ENCODE measurements around the gene FOXP2. TPM values are rescaled to one million over a fixed set of nuclear protein-coding genes. Genes with fewer than 3 reads are reported as not detected.
A peak's percentile ranks its signal among the peaks of the same experiment; 100 is the strongest.
"Not testable (repeated sequence)": the region's sequence is repeated elsewhere in the genome, so short reads cannot be mapped to it uniquely, and the experiment has no call there.

The FOXP2 gene
- total RNA-seq, 8 experiments from 2014 or later = 1.1 to 10.3 (median 6.7) TPM

- Histone ChIP-seq H3K4me1 (replicated peaks in 1 of 2) (peaks cover 3 to 21% of the 10 kb centered on the region in 2 donors), H3K4me3 (no peak overlapping the region), H3K27ac (no peak overlapping the region)
- in situ Hi-C loops (cut with MboI; ENCODE audit: low pct_unique_long_range_greater_than_20kb in 2 of 9, low sequenced_read_pairs in 9 of 9, unreplicated experiment in 9 of 9) = loop anchor here in 2 of 9 experiments (25.0 kb wide), 1 partner anchor 234 kb away; no protein-coding TSS in a partner anchor
- ATAC-seq (replicated peaks in 6 of 8) = no peak
- WGBS, 10 experiments = 33 to 100% (median 96%) methylated on average over 1 of the region's 1 CpG; no CpG with 5 or more reads in 2 of the 10 experiments
Observed at GRCh38 chr7:114428211-114428610, 13.6 kb downstream of the FOXP2 start.

- ATAC-seq (replicated peaks in 6 of 8) = no peak
- 71 to 96% (median 90%) methylated on average over 1 to 5 of the region's 5 CpGs; no CpG with 5 or more reads in 2 of the 10 experiments for WGBS, 10 experiments
- peaks cover 3 to 20% of the 10 kb centered on the region in 2 donors for H3K4me1 ChIP-seq (replicated peaks in 1 of 2)
- in situ Hi-C loops (cut with MboI; ENCODE audit: low pct_unique_long_range_greater_than_20kb in 2 of 9, low sequenced_read_pairs in 9 of 9, unreplicated experiment in 9 of 9) = loop anchor here in 2 of 9 experiments (25.0 kb wide), 1 partner anchor 231 kb away; no protein-coding TSS in a partner anchor
- H3K27ac ChIP-seq = no peak overlapping the region
- H3K4me3 ChIP-seq = no peak overlapping the region
Observed at GRCh38 chr7:114431189-114431588, 16.6 kb downstream of the FOXP2 start.

- no peak for ATAC-seq (replicated peaks in 6 of 8)
- Histone ChIP-seq H3K4me1 (replicated peaks in 1 of 2) (peaks cover 3 to 14% of the 10 kb centered on the region in 2 donors), H3K4me3 (no peak overlapping the region), H3K27ac (no peak overlapping the region)
- in situ Hi-C loops (cut with MboI; ENCODE audit: low pct_unique_long_range_greater_than_20kb in 2 of 9, low sequenced_read_pairs in 9 of 9, unreplicated experiment in 9 of 9) = loop anchor here in 2 of 9 experiments (25.0 kb wide), 1 partner anchor 230 kb away; no protein-coding TSS in a partner anchor
Observed at GRCh38 chr7:114432061-114432460, 17.4 kb downstream of the FOXP2 start.

GRCh38 chr7:114432703-114433102, 18.1 kb downstream of the FOXP2 start:
- in situ Hi-C loops (cut with MboI; ENCODE audit: low pct_unique_long_range_greater_than_20kb in 2 of 9, low sequenced_read_pairs in 9 of 9, unreplicated experiment in 9 of 9) = loop anchor here in 2 of 9 experiments (25.0 kb wide), 1 partner anchor 230 kb away; no protein-coding TSS in a partner anchor

GRCh38 chr7:114439581-114439980, 25.0 kb downstream of the FOXP2 start:
- in situ Hi-C loops (cut with MboI; ENCODE audit: low pct_unique_long_range_greater_than_20kb in 2 of 9, low sequenced_read_pairs in 9 of 9, unreplicated experiment in 9 of 9) = loop anchor here in 2 of 9 experiments (25.0 kb wide), 1 partner anchor 223 kb away; no protein-coding TSS in a partner anchor
- H3K4me1 ChIP-seq (replicated peaks in 1 of 2) = no peaks in the 10 kb centered on the region
- no peak overlapping the region for H3K4me3 ChIP-seq
- H3K27ac ChIP-seq = no peak overlapping the region
- 60 to 100% (median 95%) methylated on average over 1 to 4 of the region's 5 CpGs; no CpG with 5 or more reads in 3 of the 10 experiments for WGBS, 10 experiments
- no peak for ATAC-seq (replicated peaks in 6 of 8)

More at GRCh38 chr7:114432703-114433102, 18.1 kb downstream of the FOXP2 start:
- 39 to 100% (median 79%) methylated on average over 1 to 3 of the region's 3 CpGs for WGBS, 10 experiments
- H3K4me3 ChIP-seq = no peak overlapping the region
- peaks cover 3 to 14% of the 10 kb centered on the region in 2 donors for H3K4me1 ChIP-seq (replicated peaks in 1 of 2)
- H3K27ac ChIP-seq = no peak overlapping the region
- ATAC-seq (replicated peaks in 6 of 8) = peak in 2 of 8 experiments; percentile 51 to 58

- H3K4me3 ChIP-seq; ATAC-seq (replicated peaks in 6 of 8); H3K27ac ChIP-seq; H3K4me1 ChIP-seq (replicated peaks in 1 of 2): not testable (repeated sequence)
- 86 to 100% (median 100%) methylated on average over 1 to 4 of the region's 4 CpGs; no CpG with 5 or more reads in 4 of the 10 experiments for WGBS, 10 experiments
- in situ Hi-C loops (cut with MboI; ENCODE audit: low pct_unique_long_range_greater_than_20kb in 2 of 9, low sequenced_read_pairs in 9 of 9, unreplicated experiment in 9 of 9) = loop anchor here in 2 of 9 experiments (25.0 kb wide), 1 partner anchor 221 kb away; no protein-coding TSS in a partner anchor
Observed at GRCh38 chr7:114440927-114441326, 26.3 kb downstream of the FOXP2 start.

- no peaks in the 10 kb centered on the region for H3K4me1 ChIP-seq (replicated peaks in 1 of 2)
- H3K4me3 ChIP-seq = no peak overlapping the region
- no peak overlapping the region for H3K27ac ChIP-seq
- 41 to 100% (median 83%) methylated on average over 1 to 2 of the region's 2 CpGs; no CpG with 5 or more reads in 1 of the 10 experiments for WGBS, 10 experiments
- no peak for ATAC-seq (replicated peaks in 6 of 8)
- in situ Hi-C loops (cut with MboI; ENCODE audit: low pct_unique_long_range_greater_than_20kb in 2 of 9, low sequenced_read_pairs in 9 of 9, unreplicated experiment in 9 of 9) = loop anchor here in 2 of 9 experiments (25.0 kb wide), 1 partner anchor 218 kb away; no protein-coding TSS in a partner anchor
Observed at GRCh38 chr7:114444196-114444595, 29.6 kb downstream of the FOXP2 start.

GRCh38 chr7:114450431-114450830, 35.8 kb downstream of the FOXP2 start:
- no peak for ATAC-seq (replicated peaks in 6 of 8)
- no peaks in the 10 kb centered on the region for H3K4me1 ChIP-seq (replicated peaks in 1 of 2)
- no peak overlapping the region for H3K4me3 ChIP-seq
- H3K27ac ChIP-seq = no peak overlapping the region
- in situ Hi-C loops (cut with MboI; ENCODE audit: low pct_unique_long_range_greater_than_20kb in 2 of 9, low sequenced_read_pairs in 9 of 9, unreplicated experiment in 9 of 9) = no loop called here
- 32 to 100% (median 74%) methylated on average over 1 to 2 of the region's 2 CpGs; no CpG with 5 or more reads in 2 of the 10 experiments for WGBS, 10 experiments

- 85 to 100% (median 95%) methylated on average over 1 to 12 of the region's 12 CpGs; no CpG with 5 or more reads in 3 of the 10 experiments for WGBS, 10 experiments
- Histone ChIP-seq H3K4me3 (no peak overlapping the region), H3K27ac (no peak overlapping the region), H3K4me1 (replicated peaks in 1 of 2) (no peaks in the 10 kb centered on the region)
- in situ Hi-C loops (cut with MboI; ENCODE audit: low pct_unique_long_range_greater_than_20kb in 2 of 9, low sequenced_read_pairs in 9 of 9, unreplicated experiment in 9 of 9) = no loop called here
- no peak for ATAC-seq (replicated peaks in 6 of 8)
Observed at GRCh38 chr7:114459574-114459973, 45.0 kb downstream of the FOXP2 start.

- no peak overlapping the region for H3K4me3 ChIP-seq
- no peak overlapping the region for H3K27ac ChIP-seq
- in situ Hi-C loops (cut with MboI; ENCODE audit: low pct_unique_long_range_greater_than_20kb in 2 of 9, low sequenced_read_pairs in 9 of 9, unreplicated experiment in 9 of 9) = no loop called here
- 37 to 100% (median 81%) methylated on average over 1 to 2 of the region's 2 CpGs; no CpG with 5 or more reads in 2 of the 10 experiments for WGBS, 10 experiments
- no peak for ATAC-seq (replicated peaks in 6 of 8)
- H3K4me1 ChIP-seq (replicated peaks in 1 of 2) = no peaks in the 10 kb centered on the region
Observed at GRCh38 chr7:114460021-114460420, 45.4 kb downstream of the FOXP2 start.

GRCh38 chr7:114466917-114467316, 52.3 kb downstream of the FOXP2 start:
- in situ Hi-C loops (cut with MboI; ENCODE audit: low pct_unique_long_range_greater_than_20kb in 2 of 9, low sequenced_read_pairs in 9 of 9, unreplicated experiment in 9 of 9) = no loop called here
- H3K4me3 ChIP-seq = no peak overlapping the region
- peak in 1 of 8 experiments; percentile 92 for ATAC-seq (replicated peaks in 6 of 8)
- no peak overlapping the region for H3K27ac ChIP-seq
- H3K4me1 ChIP-seq (replicated peaks in 1 of 2) = peaks cover 0 to 3% of the 10 kb centered on the region in 2 donors

GRCh38 chr7:114468844-114469243, 54.2 kb downstream of the FOXP2 start:
- no peak overlapping the region for H3K4me3 ChIP-seq
- WGBS, 10 experiments = 20 to 90% (median 73%) methylated on average over 1 to 2 of the region's 2 CpGs; no CpG with 5 or more reads in 6 of the 10 experiments
- peaks cover 0 to 4% of the 10 kb centered on the region in 2 donors for H3K4me1 ChIP-seq (replicated peaks in 1 of 2)
- in situ Hi-C loops (cut with MboI; ENCODE audit: low pct_unique_long_range_greater_than_20kb in 2 of 9, low sequenced_read_pairs in 9 of 9, unreplicated experiment in 9 of 9) = no loop called here
- no peak overlapping the region for H3K27ac ChIP-seq
- peak in 1 of 8 experiments; percentile 40 for ATAC-seq (replicated peaks in 6 of 8)

- WGBS, 10 experiments = 63 to 97% (median 87%) methylated on average over 2 to 6 of the region's 6 CpGs
- Histone ChIP-seq H3K27ac (no peak overlapping the region), H3K4me3 (no peak overlapping the region), H3K4me1 (replicated peaks in 1 of 2) (peaks cover 0 to 4% of the 10 kb centered on the region in 2 donors)
- ATAC-seq (replicated peaks in 6 of 8) = no peak
- in situ Hi-C loops (cut with MboI; ENCODE audit: low pct_unique_long_range_greater_than_20kb in 2 of 9, low sequenced_read_pairs in 9 of 9, unreplicated experiment in 9 of 9) = no loop called here
Observed at GRCh38 chr7:114472896-114473512, 58.4 kb downstream of the FOXP2 start.

All from motor neuron (in vitro differentiated cells).